Measurements from ENCODE around the gene RALGPS1. TPM values are rescaled to one million over a fixed set of nuclear protein-coding genes. Genes with fewer than 3 reads are reported as not detected.

Gene RALGPS1
- total RNA-seq, 5 donors from 2014 or later (not counting 1 experiment from before 2014, with no cell fraction given), result 7.3 to 13.9 (median 9.4) TPM

GRCh38 chr9:127200106-127200862, 285.7 kb downstream of the RALGPS1 start:
- CTCF ChIA-PET, result interaction anchor here (0.6 to 1.3 kb wide), 5 partner anchors 168 to 260 kb away, joined by 3 to 7 read pairs (median 3); no protein-coding TSS in a partner anchor
- DNase-seq (no peak), ATAC-seq (replicated peaks in 1 of 4) (no peak)
- Histone ChIP-seq H3K27me3 (replicated peaks in 1 of 2; ENCODE audit: control insufficient read depth in 2 of 2, extremely low read depth in 1 of 2, insufficient read depth in 2 of 2, low read length in 1 of 2) (peaks cover 0 to 22% of the 10 kb centered on the region in 2 experiments), H3K9me3 (no peaks in the 10 kb centered on the region), H3K4me3 (ENCODE audit: control insufficient read depth in 1 of 2, extremely low read depth in 1 of 2, low read length in 1 of 2) (no peak overlapping the region), H3K4me1 (ENCODE audit: control insufficient read depth in 1 of 2, extremely low read depth in 1 of 2, insufficient read depth in 2 of 2, low read length in 2 of 2) (peaks cover 0 to 9% of the 10 kb centered on the region in 2 experiments), H3K36me3 (ENCODE audit: control insufficient read depth in 2 of 2, extremely low read depth in 1 of 2, insufficient read depth in 1 of 2, low read length in 1 of 2) (no peaks in the 10 kb centered on the region), H3K27ac (ENCODE audit: low read length) (no peak overlapping the region)
- peaks cover 11% of the 10 kb centered on the region for H3K36me3 Mint-ChIP-seq
- H3K9me3 Mint-ChIP-seq, result no peaks in the 10 kb centered on the region
- WGBS (ENCODE audit: insufficient coverage), result 79% methylated on average over 8 of the region's 10 CpGs
- peaks cover 11 to 31% (median 22%) of the 10 kb centered on the region in 3 donors for H3K4me1 Mint-ChIP-seq
- no peak overlapping the region for H3K4me3 Mint-ChIP-seq
- H3K27ac Mint-ChIP-seq, result no peak overlapping the region
- H3K27me3 Mint-ChIP-seq, result peaks cover 0 to 12% of the 10 kb centered on the region in 2 donors
- POLR2A ChIA-PET, result no interaction called here

- POLR2A ChIA-PET, result no interaction called here
- ATAC-seq (replicated peaks in 1 of 4) (no peak), DNase-seq (no peak)
- peaks cover 0 to 22% of the 10 kb centered on the region in 2 experiments for H3K27me3 ChIP-seq (replicated peaks in 1 of 2; ENCODE audit: control insufficient read depth in 2 of 2, extremely low read depth in 1 of 2, insufficient read depth in 2 of 2, low read length in 1 of 2)
- H3K36me3 ChIP-seq (ENCODE audit: control insufficient read depth in 2 of 2, extremely low read depth in 1 of 2, insufficient read depth in 1 of 2, low read length in 1 of 2), result no peaks in the 10 kb centered on the region
- no peak overlapping the region for H3K4me3 Mint-ChIP-seq
- H3K27ac ChIP-seq (ENCODE audit: low read length), result no peak overlapping the region
- H3K27ac Mint-ChIP-seq, result no peak overlapping the region
- peaks cover 11 to 31% (median 22%) of the 10 kb centered on the region in 3 donors for H3K4me1 Mint-ChIP-seq
- H3K4me3 ChIP-seq (ENCODE audit: control insufficient read depth in 1 of 2, extremely low read depth in 1 of 2, low read length in 1 of 2), result no peak overlapping the region
- no peaks in the 10 kb centered on the region for H3K9me3 ChIP-seq
- CTCF ChIA-PET, result interaction anchor here (0.6 to 1.3 kb wide), 5 partner anchors 167 to 261 kb away, joined by 3 to 7 read pairs (median 3); no protein-coding TSS in a partner anchor
- peaks cover 0 to 16% of the 10 kb centered on the region in 2 donors for H3K27me3 Mint-ChIP-seq
- no peaks in the 10 kb centered on the region for H3K9me3 Mint-ChIP-seq
- WGBS (ENCODE audit: insufficient coverage), result 98% methylated on average over 6 of the region's 6 CpGs
- H3K4me1 ChIP-seq (ENCODE audit: control insufficient read depth in 1 of 2, extremely low read depth in 1 of 2, insufficient read depth in 2 of 2, low read length in 2 of 2), result peaks cover 0 to 9% of the 10 kb centered on the region in 2 experiments
- peaks cover 9% of the 10 kb centered on the region for H3K36me3 Mint-ChIP-seq
These were observed 286.5 kb downstream of the RALGPS1 start for GRCh38 chr9:127201071-127201541.

- Mint-ChIP-seq H3K4me3 (no peak overlapping the region), H3K4me1 (peaks cover 11 to 31% (median 22%) of the 10 kb centered on the region in 3 donors), H3K27ac (no peak overlapping the region), H3K36me3 (peaks cover 3% of the 10 kb centered on the region), H3K9me3 (no peaks in the 10 kb centered on the region), H3K27me3 (peaks cover 0 to 16% of the 10 kb centered on the region in 2 donors)
- Histone ChIP-seq H3K4me3 (ENCODE audit: control insufficient read depth in 1 of 2, extremely low read depth in 1 of 2, low read length in 1 of 2) (no peak overlapping the region), H3K4me1 (ENCODE audit: control insufficient read depth in 1 of 2, extremely low read depth in 1 of 2, insufficient read depth in 2 of 2, low read length in 2 of 2) (peaks cover 0 to 9% of the 10 kb centered on the region in 2 experiments), H3K36me3 (ENCODE audit: control insufficient read depth in 2 of 2, extremely low read depth in 1 of 2, insufficient read depth in 1 of 2, low read length in 1 of 2) (no peaks in the 10 kb centered on the region), H3K9me3 (no peaks in the 10 kb centered on the region), H3K27me3 (replicated peaks in 1 of 2; ENCODE audit: control insufficient read depth in 2 of 2, extremely low read depth in 1 of 2, insufficient read depth in 2 of 2, low read length in 1 of 2) (peaks cover 0 to 22% of the 10 kb centered on the region in 2 experiments), H3K27ac (ENCODE audit: low read length) (no peak overlapping the region)
- DNase-seq, result no peak
- WGBS (ENCODE audit: insufficient coverage), result 86% methylated on average over 9 of the region's 11 CpGs
- ATAC-seq (replicated peaks in 1 of 4), result no peak
- POLR2A ChIA-PET, result no interaction called here
- CTCF ChIA-PET, result interaction anchor here in 1 of 2 donors (1.3 kb wide), 2 partner anchors 236 to 261 kb away, joined by 3 read pairs; no protein-coding TSS in a partner anchor
These were observed 287.1 kb downstream of the RALGPS1 start for GRCh38 chr9:127201731-127202130.

GRCh38 chr9:127202461-127203169, 288.0 kb downstream of the RALGPS1 start:
- Histone ChIP-seq H3K27ac (ENCODE audit: low read length) (no peak overlapping the region), H3K9me3 (no peaks in the 10 kb centered on the region), H3K36me3 (ENCODE audit: control insufficient read depth in 2 of 2, extremely low read depth in 1 of 2, insufficient read depth in 1 of 2, low read length in 1 of 2) (no peaks in the 10 kb centered on the region), H3K4me1 (ENCODE audit: control insufficient read depth in 1 of 2, extremely low read depth in 1 of 2, insufficient read depth in 2 of 2, low read length in 2 of 2) (peaks cover 0 to 9% of the 10 kb centered on the region in 2 experiments), H3K27me3 (replicated peaks in 1 of 2; ENCODE audit: control insufficient read depth in 2 of 2, extremely low read depth in 1 of 2, insufficient read depth in 2 of 2, low read length in 1 of 2) (peaks cover 0 to 22% of the 10 kb centered on the region in 2 experiments), H3K4me3 (ENCODE audit: control insufficient read depth in 1 of 2, extremely low read depth in 1 of 2, low read length in 1 of 2) (no peak overlapping the region)
- H3K27ac Mint-ChIP-seq, result no peak overlapping the region
- no peak overlapping the region for H3K4me3 Mint-ChIP-seq
- POLR2A ChIA-PET, result no interaction called here
- H3K27me3 Mint-ChIP-seq, result peaks cover 0 to 14% of the 10 kb centered on the region in 2 donors
- no peak for ATAC-seq (replicated peaks in 1 of 4)
- DNase-seq, result no peak
- CTCF ChIA-PET, result no interaction called here
- H3K36me3 Mint-ChIP-seq, result peaks cover 3% of the 10 kb centered on the region
- H3K4me1 Mint-ChIP-seq, result peaks cover 11 to 31% (median 22%) of the 10 kb centered on the region in 3 donors
- no peaks in the 10 kb centered on the region for H3K9me3 Mint-ChIP-seq
- WGBS (ENCODE audit: insufficient coverage), result 95% methylated on average over 2 of the region's 11 CpGs

GRCh38 chr9:127203681-127204327, 289.2 kb downstream of the RALGPS1 start:
- POLR2A ChIA-PET, result interaction anchor here in 1 of 2 donors (0.6 kb wide), 1 partner anchor 218 kb away, joined by 3 read pairs; no protein-coding TSS in a partner anchor
- H3K27me3 Mint-ChIP-seq, result peaks cover 0 to 7% of the 10 kb centered on the region in 2 donors

More at GRCh38 chr9:127203681-127204327, 289.2 kb downstream of the RALGPS1 start:
- peaks cover 0 to 7% of the 10 kb centered on the region in 2 experiments for H3K4me1 ChIP-seq (ENCODE audit: control insufficient read depth in 1 of 2, extremely low read depth in 1 of 2, insufficient read depth in 2 of 2, low read length in 2 of 2)
- no peak overlapping the region for H3K27ac ChIP-seq (ENCODE audit: low read length)
- no peaks in the 10 kb centered on the region for H3K9me3 Mint-ChIP-seq
- WGBS (ENCODE audit: insufficient coverage), result 73% methylated on average over 4 of the region's 5 CpGs
- H3K4me1 Mint-ChIP-seq, result peaks cover 6 to 24% (median 15%) of the 10 kb centered on the region in 3 donors
- peaks cover 0 to 12% of the 10 kb centered on the region in 2 experiments for H3K27me3 ChIP-seq (replicated peaks in 1 of 2; ENCODE audit: control insufficient read depth in 2 of 2, extremely low read depth in 1 of 2, insufficient read depth in 2 of 2, low read length in 1 of 2)
- H3K36me3 ChIP-seq (ENCODE audit: control insufficient read depth in 2 of 2, extremely low read depth in 1 of 2, insufficient read depth in 1 of 2, low read length in 1 of 2), result no peaks in the 10 kb centered on the region
- H3K36me3 Mint-ChIP-seq, result peaks cover 3% of the 10 kb centered on the region
- ATAC-seq (replicated peaks in 1 of 4), result peak in 2 of 4 experiments; percentile 50 to 84
- H3K4me3 Mint-ChIP-seq, result no peak overlapping the region
- no peak overlapping the region for H3K27ac Mint-ChIP-seq
- CTCF ChIA-PET, result no interaction called here
- H3K4me3 ChIP-seq (ENCODE audit: control insufficient read depth in 1 of 2, extremely low read depth in 1 of 2, low read length in 1 of 2), result no peak overlapping the region
- peak in 1 of 35 experiments; percentile 33 for DNase-seq
- no peaks in the 10 kb centered on the region for H3K9me3 ChIP-seq
